ENCODE results near the gene INSRR.

INSRR gene

GRCh38 chr1:156894001-156894400 is 35.1 kb upstream of the INSRR start:
- no peak for DNase-seq (ENCODE audit: low spot score)

GRCh38 chr1:156893048-156893953 is 34.4 kb upstream of the INSRR start, which contains the start of gene PEAR1:
TSS of gene PEAR1 (plus strand) at chr1:156893718. CDS start at chr1:156903927, 10,209 bp downstream.
- DNase-seq (ENCODE audit: low spot score): no peak

DNA sequence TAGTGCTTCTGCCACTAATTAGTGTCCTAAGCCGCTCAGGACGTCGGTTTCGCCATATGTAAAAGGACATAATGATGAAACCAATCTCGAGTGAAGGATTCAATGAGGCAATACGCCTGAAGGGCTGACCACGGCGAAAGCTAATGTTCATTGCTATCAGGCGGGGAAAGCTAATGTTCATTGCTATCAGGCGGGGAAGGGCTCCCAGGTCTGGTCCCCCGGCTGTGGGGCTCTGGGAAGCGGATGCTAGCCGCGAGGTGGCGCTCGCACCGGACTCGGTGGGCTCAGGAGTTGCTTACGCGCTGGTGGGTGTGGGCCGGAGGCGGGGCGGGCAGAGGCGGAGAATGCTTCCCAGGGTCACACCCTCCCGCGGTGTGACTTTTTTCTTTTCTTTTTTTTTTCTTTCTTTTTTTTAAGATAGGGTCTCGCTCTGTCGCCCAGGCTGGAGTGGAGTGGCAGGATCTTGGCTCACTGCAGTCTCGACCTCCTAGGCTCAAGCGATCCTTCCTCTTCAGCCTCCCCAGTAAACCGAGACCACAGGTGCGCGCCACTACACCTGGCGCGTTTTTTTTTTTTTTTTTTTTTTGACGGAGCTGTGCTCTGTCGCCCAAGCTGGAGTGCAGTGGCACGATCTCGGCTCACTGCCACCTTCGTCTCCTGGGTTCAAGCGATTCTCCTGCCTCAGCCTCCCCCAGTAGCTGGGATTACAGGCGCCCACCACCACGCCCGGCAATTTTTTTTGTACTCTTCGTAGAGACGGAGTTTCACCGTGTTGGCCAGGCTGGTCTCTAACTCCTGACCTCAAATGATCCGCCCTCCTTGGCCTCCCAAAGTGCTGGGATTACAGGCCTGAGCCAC is 33.5 kb upstream of the INSRR start:
- peak; percentile 50 for DNase-seq (ENCODE audit: low spot score)

- peak; percentile 66 for DNase-seq (ENCODE audit: low spot score)
Measured at GRCh38 chr1:156889802-156890580, 31.1 kb upstream of the INSRR start.

DNA sequence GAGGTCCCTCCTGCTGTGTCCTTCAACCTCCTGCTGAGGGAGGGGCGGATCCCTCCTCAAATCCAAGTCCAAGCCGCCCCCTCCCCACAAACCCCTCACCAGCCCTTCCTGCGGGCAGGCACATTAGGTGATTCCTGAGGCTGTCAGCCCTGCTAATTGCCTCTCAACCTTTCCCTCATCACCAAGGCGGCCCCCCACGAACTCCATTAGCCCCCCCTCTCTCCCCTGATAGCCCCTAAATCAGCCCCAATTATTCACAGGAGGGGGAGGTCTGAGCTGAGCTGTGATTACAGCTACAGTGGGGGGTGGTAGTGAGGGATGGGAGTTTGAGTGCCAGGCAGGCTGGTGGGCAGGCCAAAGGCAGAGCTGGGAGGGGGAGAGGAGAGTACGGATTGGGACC is 28.8 kb upstream of the INSRR start:
- DNase-seq (ENCODE audit: low spot score): no peak

DNA sequence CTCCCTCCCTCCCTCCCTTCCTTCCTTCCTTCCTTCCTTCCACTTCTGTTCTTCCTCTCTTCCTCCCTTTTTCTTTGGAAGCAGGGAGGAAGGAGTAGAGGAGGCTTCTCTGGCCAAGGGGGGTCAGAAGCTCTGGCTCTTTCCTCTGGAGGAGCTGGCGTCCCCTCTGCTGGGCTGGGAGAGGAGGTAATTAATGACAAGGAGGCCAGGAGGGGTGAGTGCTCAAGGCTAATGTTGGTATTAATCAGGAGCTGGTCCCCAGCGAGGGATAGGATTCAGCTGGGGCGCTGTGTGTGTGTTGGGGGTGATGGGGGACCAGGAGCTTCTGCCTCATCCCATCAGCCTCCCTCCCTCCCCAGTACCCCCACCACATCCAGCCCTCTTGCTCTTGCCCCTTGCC is 28.4 kb upstream of the INSRR start:
- DNase-seq (ENCODE audit: low spot score): no peak

GRCh38 chr1:156886583-156887281 is 27.8 kb upstream of the INSRR start:
- DNase-seq (ENCODE audit: low spot score): no peak

DNA sequence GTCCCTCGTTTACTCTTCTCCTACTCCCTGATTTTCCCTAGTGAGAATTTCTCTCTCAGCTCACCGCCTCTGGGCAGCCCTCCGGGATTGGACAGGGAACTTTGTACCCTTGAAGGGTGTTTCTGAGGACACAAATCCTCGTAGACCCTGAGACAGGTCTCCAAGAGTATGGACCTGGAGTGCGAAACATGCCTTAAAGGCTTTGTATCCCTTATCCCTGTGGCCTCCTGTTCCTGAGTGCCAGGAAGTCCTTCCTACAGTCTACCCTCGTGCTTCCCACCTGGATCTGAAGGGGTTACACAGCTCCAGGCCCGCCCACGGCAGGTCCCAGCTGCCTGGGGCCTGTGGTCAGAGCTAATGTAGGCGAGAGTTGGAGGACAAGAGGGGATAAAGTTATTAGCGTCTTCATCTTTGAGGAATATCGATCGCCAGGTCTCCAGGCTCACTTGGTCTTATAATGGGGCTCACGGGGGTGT is 27.0 kb upstream of the INSRR start:
- no peak for DNase-seq (ENCODE audit: low spot score)

- no peak for DNase-seq (ENCODE audit: low spot score)
Measured at GRCh38 chr1:156885314-156885713, 26.4 kb upstream of the INSRR start.

DNA sequence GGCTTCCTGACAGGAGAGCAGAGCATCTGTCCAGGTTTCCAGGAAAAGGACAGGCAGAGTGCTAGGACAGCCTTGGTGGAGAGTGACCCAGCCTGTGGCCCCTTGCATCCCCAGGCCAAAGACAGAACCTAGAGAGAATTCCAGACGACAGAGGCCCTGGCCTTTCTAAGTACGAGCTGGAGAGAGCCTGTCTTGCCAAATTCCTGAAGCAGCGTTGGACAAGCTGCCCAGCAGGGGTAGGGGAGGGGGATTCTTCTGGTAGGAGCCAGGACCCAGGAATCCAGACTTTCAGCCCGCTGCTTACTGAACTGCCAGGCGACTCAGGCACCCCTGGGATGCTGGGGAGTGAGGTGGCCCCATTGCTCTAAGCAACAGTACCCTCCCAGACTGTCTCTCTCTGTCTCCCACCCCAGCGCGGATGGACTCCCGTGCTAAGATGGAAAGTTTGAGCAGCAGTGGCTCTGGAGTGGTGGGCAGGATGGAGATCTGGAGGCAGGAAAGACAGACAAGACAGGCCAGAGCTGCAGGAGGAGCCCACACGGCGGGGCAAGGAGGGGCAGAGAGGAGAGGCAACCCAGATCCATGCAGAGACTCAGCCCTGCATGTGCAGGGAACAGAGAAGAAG is 25.8 kb upstream of the INSRR start:
- no peak for DNase-seq (ENCODE audit: low spot score)

GRCh38 chr1:156883919-156884318 is 25.0 kb upstream of the INSRR start:
- DNase-seq (ENCODE audit: low spot score): no peak

DNA sequence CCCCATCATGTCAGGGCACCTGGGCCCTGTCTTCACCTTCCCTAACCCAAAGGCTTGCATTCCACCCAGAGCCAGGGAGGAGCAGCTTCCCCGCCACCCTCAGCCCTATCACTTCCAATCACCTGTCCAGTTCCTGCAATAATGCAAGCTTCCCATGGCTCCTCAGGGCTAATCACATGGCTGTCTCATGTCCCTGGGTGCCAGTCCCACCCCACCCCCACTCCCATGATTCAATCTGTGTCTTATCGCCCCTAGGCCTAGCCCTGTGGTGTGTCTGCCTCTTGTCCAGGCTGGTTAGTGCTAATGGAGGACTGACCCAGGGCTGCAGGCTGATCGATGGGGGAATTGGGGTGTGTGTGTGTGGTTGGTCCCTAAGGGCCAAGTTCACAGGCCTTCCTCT is 23.6 kb upstream of the INSRR start:
- no peak for DNase-seq (ENCODE audit: low spot score)

- no peak for DNase-seq (ENCODE audit: low spot score)
Measured at GRCh38 chr1:156881663-156882062, 22.7 kb upstream of the INSRR start.

- DNase-seq (ENCODE audit: low spot score): no peak
Measured at GRCh38 chr1:156881101-156881500, 22.2 kb upstream of the INSRR start.

DNA sequence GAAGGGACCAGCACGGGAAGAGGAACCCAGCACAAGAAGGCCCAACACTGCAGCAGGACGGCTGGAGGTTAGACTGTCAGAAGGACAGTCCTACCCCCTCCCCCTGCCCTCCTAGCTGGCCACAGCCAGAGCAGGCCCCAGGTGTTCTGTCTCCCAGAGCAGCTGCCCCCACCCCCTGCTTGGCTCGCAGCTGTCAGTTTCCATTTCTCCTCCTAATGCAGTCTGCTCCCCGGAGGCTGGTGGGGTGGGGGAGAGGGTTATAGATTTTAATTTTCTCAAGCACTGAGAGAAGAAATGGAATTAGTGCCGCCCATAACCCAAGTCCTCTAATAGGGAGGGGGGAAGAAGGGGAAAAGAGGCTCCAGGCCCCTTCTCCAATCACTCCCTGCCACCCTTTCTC is 21.6 kb upstream of the INSRR start:
- DNase-seq (ENCODE audit: low spot score): no peak

GRCh38 chr1:156879876-156880275 is 21.0 kb upstream of the INSRR start:
- no peak for DNase-seq (ENCODE audit: low spot score)

DNA sequence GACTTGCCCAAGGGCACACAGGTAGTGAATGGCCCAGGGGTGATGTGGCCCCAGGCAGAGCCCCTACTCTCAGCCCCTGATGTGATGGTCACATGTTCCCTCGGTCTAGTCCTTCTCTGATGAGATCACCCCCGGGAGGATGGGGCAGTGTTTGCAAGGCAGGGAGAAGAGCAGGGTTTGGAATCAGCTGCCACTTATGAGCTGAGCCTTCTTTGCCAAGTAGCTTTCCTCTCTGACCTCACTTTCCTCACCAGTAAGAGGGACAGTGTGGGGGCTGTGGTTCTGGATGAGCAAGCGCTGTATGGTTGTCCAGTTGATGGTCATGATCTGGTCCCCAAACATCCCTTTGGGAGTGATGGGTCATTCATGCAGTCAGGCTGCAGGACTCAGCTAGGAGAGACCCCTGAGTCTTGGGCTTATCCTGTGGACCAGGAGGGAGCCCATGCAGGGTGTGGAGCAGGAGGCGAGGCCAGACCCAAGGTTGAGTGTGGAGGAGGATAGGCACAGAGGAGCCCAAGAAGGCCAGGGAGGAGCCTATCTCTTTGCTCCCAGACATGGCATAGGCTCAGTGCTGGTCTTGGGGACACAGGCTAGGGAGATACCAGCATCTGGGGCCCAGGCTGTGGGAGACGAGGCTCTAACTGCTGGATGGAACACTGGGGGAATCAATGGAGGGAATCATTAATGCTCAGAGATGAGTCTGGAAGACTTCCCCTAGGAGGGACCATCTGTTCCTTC is 18.7 kb upstream of the INSRR start:
- DNase-seq (ENCODE audit: low spot score): no peak

DNA sequence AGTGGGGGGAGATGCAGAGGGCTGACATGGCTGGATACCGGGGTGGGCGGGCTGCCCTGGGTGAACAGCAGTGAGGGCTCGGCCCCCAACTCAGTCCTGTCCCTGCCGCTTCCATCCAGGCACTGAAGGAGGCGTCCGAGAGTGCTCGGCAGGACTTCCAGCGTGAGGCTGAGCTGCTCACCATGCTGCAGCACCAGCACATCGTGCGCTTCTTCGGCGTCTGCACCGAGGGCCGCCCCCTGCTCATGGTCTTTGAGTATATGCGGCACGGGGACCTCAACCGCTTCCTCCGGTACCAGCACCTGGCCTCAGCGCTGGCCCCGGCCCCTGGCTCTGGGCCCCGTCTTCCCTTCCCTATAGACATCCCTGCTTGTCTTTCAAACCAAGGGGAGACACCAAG is 17.4 kb upstream of the INSRR start:
- no peak for DNase-seq (ENCODE audit: low spot score)

DNA sequence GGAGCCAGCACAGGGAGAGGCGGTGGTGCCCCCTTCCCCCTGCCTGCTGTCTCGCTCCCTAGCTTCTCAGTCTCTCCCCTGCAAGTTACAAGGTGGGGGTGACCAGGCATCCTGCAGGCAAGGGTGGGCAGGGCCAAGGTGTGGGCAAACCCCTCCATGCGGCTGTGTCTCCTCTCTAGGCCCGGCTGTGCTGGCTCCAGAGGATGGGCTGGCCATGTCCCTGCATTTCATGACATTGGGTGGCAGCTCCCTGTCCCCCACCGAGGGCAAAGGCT is 16.4 kb upstream of the INSRR start:
- no peak for DNase-seq (ENCODE audit: low spot score)

- no peak for DNase-seq (ENCODE audit: low spot score)
Measured at GRCh38 chr1:156874572-156875340, 15.8 kb upstream of the INSRR start.
